ENCODE measurements around the gene DHX8.

DNA sequence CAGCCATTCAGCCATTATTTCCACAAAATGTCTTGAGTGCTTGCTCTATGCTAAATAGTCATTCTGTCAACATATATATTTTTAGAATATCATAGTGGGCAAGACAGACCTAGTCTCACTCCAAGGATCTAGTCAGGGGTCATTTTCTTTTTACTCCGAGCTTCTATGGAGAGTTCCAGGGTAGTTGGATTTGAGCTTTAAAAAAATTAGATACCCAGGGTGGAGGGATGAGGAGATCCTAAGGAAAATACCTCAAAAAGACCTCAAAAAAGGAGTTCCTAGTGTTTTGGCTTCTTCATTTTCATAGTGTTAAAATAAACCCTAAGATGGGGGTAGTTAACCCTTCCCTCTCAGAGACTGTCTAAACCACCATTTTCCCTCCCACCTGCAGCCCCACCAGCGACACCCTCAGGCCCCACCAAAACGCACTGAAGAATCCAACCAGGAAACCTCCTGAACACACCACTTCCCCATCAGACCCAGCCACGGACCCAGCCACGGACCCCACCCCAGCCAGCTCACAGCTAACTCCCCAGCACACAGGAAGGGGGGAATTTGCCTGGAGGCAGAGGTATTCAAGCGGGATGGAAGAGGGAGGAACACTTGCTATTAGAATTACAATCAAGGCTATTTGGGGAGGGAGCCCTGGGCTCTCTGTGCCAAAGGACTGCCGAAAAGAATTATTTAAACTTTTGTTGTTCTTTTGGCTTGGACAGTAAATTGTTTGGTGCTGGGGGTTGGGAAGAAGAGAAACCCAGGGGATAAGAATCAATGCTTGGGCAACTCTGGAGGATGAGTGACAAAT, 60.2 kb downstream of the DHX8 start:
- TF ChIP-seq SP1 (IDR thresholded peaks at IDR 0.05; ENCODE audit: low read depth, low read length), result no peak
- TF ChIP-seq, protein P1, sequence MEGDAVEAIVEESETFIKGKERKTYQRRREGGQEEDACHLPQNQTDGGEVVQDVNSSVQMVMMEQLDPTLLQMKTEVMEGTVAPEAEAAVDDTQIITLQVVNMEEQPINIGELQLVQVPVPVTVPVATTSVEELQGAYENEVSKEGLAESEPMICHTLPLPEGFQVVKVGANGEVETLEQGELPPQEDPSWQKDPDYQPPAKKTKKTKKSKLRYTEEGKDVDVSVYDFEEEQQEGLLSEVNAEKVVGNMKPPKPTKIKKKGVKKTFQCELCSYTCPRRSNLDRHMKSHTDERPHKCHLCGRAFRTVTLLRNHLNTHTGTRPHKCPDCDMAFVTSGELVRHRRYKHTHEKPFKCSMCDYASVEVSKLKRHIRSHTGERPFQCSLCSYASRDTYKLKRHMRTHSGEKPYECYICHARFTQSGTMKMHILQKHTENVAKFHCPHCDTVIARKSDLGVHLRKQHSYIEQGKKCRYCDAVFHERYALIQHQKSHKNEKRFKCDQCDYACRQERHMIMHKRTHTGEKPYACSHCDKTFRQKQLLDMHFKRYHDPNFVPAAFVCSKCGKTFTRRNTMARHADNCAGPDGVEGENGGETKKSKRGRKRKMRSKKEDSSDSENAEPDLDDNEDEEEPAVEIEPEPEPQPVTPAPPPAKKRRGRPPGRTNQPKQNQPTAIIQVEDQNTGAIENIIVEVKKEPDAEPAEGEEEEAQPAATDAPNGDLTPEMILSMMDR (IDR thresholded peaks at IDR 0.05 in 2 of 3, conservative IDR thresholded peaks at IDR 0.05 in 1 of 3; ENCODE audit: control insufficient read depth in 2 of 3, extremely low read depth in 1 of 3, insufficient read depth in 1 of 3, low read depth in 3 of 3, low read length in 3 of 3), result peak; percentile 4 to 16 (median 13); a peak in 2 of 6 replicates
- TF ChIP-seq, protein P2, sequence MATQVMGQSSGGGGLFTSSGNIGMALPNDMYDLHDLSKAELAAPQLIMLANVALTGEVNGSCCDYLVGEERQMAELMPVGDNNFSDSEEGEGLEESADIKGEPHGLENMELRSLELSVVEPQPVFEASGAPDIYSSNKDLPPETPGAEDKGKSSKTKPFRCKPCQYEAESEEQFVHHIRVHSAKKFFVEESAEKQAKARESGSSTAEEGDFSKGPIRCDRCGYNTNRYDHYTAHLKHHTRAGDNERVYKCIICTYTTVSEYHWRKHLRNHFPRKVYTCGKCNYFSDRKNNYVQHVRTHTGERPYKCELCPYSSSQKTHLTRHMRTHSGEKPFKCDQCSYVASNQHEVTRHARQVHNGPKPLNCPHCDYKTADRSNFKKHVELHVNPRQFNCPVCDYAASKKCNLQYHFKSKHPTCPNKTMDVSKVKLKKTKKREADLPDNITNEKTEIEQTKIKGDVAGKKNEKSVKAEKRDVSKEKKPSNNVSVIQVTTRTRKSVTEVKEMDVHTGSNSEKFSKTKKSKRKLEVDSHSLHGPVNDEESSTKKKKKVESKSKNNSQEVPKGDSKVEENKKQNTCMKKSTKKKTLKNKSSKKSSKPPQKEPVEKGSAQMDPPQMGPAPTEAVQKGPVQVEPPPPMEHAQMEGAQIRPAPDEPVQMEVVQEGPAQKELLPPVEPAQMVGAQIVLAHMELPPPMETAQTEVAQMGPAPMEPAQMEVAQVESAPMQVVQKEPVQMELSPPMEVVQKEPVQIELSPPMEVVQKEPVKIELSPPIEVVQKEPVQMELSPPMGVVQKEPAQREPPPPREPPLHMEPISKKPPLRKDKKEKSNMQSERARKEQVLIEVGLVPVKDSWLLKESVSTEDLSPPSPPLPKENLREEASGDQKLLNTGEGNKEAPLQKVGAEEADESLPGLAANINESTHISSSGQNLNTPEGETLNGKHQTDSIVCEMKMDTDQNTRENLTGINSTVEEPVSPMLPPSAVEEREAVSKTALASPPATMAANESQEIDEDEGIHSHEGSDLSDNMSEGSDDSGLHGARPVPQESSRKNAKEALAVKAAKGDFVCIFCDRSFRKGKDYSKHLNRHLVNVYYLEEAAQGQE (IDR thresholded peaks at IDR 0.05; ENCODE audit: low read depth, low read length), result no peak
- no peak for TF ChIP-seq ZSCAN29 (IDR thresholded peaks at IDR 0.05)
- TF ChIP-seq CEBPB (IDR thresholded peaks at IDR 0.05; ENCODE audit: borderline replicate concordance in 1 of 2, low read depth in 2 of 2, low read length in 2 of 2), result no peak
- no peak for TF ChIP-seq POLR2A (IDR thresholded peaks at IDR 0.05; ENCODE audit: low read depth, low read length)
- no peak for TF ChIP-seq RFX5 (IDR thresholded peaks at IDR 0.05; ENCODE audit: low read depth, low read length)
